ENCODE measurements around the gene EYA2.

EYA2 gene

DNA sequence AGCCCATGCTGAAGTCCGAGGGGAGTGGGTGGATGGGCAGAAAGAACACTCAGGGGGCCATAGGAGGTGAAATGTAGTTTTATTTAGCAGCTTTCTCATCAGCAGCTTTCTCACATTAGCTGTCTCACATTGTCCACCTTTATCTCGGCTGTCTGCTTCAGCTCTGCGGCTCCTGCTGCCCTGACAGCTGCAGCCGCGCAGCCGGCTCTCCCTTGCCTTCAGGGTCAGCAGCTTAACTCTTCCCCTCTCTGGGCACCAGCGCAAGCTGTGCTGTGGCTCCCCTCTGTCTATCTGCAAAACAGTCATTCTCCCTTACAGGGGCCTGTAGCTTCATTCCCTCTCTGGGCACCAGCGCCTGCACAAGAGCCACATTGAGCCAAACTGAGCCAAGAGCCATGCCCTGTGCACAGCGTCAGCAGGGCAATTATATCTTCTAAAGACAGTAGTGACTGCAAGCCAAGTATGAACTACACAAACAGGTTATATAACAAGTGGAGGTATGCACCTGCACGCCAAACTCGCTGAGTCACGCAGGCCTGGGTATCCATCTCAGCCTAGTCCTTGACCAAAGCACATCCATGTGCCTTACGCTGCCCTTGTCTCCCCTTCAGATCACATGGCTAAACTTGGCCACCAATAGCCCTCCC is 198.8 kb downstream of the EYA2 start:
- TF ChIP-seq, protein P1, sequence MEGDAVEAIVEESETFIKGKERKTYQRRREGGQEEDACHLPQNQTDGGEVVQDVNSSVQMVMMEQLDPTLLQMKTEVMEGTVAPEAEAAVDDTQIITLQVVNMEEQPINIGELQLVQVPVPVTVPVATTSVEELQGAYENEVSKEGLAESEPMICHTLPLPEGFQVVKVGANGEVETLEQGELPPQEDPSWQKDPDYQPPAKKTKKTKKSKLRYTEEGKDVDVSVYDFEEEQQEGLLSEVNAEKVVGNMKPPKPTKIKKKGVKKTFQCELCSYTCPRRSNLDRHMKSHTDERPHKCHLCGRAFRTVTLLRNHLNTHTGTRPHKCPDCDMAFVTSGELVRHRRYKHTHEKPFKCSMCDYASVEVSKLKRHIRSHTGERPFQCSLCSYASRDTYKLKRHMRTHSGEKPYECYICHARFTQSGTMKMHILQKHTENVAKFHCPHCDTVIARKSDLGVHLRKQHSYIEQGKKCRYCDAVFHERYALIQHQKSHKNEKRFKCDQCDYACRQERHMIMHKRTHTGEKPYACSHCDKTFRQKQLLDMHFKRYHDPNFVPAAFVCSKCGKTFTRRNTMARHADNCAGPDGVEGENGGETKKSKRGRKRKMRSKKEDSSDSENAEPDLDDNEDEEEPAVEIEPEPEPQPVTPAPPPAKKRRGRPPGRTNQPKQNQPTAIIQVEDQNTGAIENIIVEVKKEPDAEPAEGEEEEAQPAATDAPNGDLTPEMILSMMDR (IDR thresholded peaks at IDR 0.05; ENCODE audit: borderline replicate concordance, control extremely low read depth, extremely low read depth, insufficient read depth, missing control alignments), result no peak
- in situ Hi-C loops (cut with MboI; ENCODE audit: low sequenced_read_pairs, unreplicated experiment), result no loop called here
- DNase-seq (ENCODE audit: low spot score), result no peak

DNA sequence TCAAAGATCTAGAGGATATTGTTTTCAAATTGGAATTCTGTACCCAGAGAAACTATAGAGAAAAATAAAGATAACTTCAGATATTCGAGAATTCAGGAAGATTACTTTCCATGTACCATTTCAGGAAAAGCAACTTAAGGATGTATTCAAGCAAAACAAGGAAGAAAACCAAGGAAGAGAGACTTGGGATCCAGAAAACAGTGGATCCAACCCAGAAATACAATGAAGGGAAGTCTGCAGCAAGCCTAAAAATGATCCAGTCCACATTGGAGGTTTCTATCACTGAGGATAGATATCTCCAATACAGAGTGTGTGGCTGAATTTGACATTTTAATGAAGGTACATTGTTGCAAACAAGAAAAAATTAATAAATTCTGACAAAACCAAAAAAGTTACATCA is 201.0 kb downstream of the EYA2 start:
- in situ Hi-C loops (cut with MboI; ENCODE audit: low sequenced_read_pairs, unreplicated experiment), result no loop called here
- TF ChIP-seq, protein P1 (IDR thresholded peaks at IDR 0.05; ENCODE audit: borderline replicate concordance, control extremely low read depth, extremely low read depth, insufficient read depth, missing control alignments), result no peak
- no peak for DNase-seq (ENCODE audit: low spot score)

DNA sequence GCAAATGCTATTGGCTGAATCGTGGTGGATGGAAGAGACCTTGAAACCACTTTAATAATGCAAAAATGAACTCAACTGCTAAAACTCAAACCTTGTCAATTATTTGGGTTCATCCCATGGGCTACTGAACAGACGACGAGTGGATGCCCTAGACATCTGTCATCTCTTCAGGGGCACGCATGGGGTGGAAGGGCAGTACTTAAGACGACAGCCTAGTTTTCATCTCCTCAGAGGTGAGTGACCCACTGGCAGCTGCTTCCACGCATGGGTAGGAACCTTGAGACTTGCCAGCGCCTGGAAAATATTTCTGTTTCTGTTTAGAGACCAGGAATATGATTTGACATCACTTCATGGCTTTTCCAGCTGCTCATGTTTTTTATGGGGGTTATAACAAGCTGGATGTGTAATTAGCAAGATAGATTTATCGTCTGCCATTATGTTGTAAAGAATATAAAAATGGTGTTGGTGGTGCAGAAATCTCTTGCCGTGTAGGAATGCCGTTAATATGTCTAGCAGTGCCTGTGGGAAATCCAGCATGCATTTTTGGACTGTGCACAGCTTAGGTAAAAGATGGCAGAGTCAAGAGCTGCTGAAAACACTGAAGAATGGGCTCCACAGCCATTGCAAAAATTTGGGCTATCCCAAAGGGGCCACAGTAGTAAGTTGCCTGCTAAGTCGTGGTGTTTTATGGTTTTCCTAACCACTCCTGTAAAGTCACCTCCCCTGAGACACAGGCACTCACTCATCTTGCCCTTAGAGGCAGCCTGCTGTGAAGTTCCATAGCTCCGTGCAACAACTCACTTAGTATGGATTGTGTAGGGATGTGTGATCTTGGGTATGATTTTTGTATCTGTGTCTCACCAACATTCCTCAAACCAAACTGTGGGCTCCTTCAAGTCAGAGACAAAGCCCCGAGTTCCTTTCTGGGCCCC is 203.3 kb downstream of the EYA2 start:
- no peak for DNase-seq (ENCODE audit: low spot score)
- TF ChIP-seq, protein P1 (IDR thresholded peaks at IDR 0.05; ENCODE audit: borderline replicate concordance, control extremely low read depth, extremely low read depth, insufficient read depth, missing control alignments), result no peak
- in situ Hi-C loops (cut with MboI; ENCODE audit: low sequenced_read_pairs, unreplicated experiment), result no loop called here

DNA sequence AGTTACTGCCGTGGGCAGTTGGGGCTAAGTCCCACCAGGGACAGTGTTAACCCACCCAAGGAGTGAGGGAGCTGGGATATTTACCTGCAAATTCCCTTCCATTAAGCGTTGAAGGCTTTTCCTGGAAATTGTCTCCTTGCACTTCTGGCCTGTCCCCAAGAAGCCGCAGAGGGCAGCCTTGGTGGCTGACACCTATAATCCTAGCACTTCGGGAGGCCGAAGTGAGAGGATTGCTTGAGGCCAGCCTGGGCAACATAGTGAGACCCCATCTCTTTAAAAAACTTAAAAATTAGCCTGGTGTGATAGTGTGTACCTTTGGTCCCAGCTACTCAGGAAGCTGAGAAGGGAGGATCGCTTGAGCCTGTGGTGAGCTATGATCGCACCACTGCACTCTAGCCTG is 204.4 kb downstream of the EYA2 start:
- DNase-seq (ENCODE audit: low spot score), result no peak
- TF ChIP-seq, protein P1 (IDR thresholded peaks at IDR 0.05; ENCODE audit: borderline replicate concordance, control extremely low read depth, extremely low read depth, insufficient read depth, missing control alignments), result no peak
- in situ Hi-C loops (cut with MboI; ENCODE audit: low sequenced_read_pairs, unreplicated experiment), result no loop called here

DNA sequence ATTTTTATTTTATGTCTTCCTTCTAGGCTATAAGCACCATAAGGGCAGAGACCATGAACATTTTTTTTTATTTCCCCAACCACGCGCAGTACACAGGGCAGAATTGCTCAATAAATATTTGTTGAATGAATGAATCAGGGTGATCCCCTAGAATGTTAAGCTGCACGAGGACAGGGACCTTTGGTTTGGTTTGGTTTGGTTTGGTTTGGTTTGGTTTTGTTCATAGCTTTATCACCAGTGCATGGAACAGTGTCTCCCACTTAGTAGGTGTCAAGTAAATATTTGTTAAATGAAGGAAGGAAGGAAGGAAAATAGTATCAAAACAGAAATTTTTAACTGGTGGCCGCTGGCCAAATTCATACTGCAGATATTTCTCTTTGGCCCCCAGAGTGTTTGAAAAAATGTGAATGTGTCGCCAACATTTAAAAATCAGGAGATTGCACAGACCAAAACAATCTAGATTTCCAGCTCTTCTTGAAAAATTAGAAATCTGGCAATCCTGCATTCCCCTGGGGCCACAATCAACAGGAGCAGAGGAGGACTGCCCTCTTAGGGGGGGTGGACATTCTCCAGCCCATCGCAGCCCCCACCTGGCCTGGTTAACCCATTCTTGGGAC is 205.3 kb downstream of the EYA2 start:
- DNase-seq (ENCODE audit: low spot score), result no peak
- in situ Hi-C loops (cut with MboI; ENCODE audit: low sequenced_read_pairs, unreplicated experiment), result no loop called here
- TF ChIP-seq, protein P1 (IDR thresholded peaks at IDR 0.05; ENCODE audit: borderline replicate concordance, control extremely low read depth, extremely low read depth, insufficient read depth, missing control alignments), result no peak

DNA sequence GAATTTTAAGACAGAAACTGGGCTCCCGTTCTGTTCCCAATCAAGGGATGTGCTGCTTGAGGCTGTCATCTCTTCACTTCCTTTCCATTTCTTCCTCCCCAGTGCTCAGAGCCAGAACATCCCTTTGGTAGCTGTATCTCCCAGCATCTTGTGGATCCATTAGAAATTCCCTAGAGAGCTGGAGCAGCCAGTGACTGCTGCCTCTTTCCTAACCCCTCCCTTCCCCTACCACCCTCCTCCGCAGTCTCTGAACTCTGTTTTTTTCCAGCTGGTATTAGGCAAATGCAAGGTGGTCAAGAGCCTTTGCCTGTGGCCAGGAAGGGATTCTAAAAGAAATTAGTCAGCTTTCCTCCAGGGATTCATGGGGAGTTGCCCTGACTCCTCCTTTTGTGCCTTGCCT is 208.0 kb downstream of the EYA2 start:
- no peak for DNase-seq (ENCODE audit: low spot score)
- in situ Hi-C loops (cut with MboI; ENCODE audit: low sequenced_read_pairs, unreplicated experiment), result no loop called here
- TF ChIP-seq, protein P1 (IDR thresholded peaks at IDR 0.05; ENCODE audit: borderline replicate concordance, control extremely low read depth, extremely low read depth, insufficient read depth, missing control alignments), result no peak

Data from GM13976 (cell line).